OCI-LY1 (cell line): ENCODE results near the gene TREH.

Experiments used
- CTCF ChIP-seq: fragments of 200-600 bp; sonication (generic), shearing (Covaris generic); IDR thresholded peaks from 2 replicates; pipeline ENCODE4 v1.5.1; 2017; ENCODE audit warnings: mild to moderate bottlenecking, antibody characterized with exemption, low read length, moderate library complexity, mixed read lengths
- EZH2 ChIP-seq: fragments of 200-600 bp; sonication (generic), shearing (Covaris generic); IDR thresholded peaks from 2 replicates; pipeline ENCODE4 v1.8.0; 2017; ENCODE audit warnings: borderline replicate concordance, mixed run types, mild to moderate bottlenecking, antibody characterized with exemption, low read length, moderate library complexity, mixed read lengths

GRCh38 chr11:118632577-118633318 is 46.7 kb downstream of the TREH start:
- TF ChIP-seq CTCF, result no peak
- no peak for TF ChIP-seq EZH2
